ENCODE data around the gene SLC39A3. TPM values are rescaled to one million over a fixed set of nuclear protein-coding genes. Genes with fewer than 3 reads are reported as not detected.

Gene SLC39A3
- total RNA-seq, 1 experiment from 2014 or later = 32.4 TPM

- Histone ChIP-seq H2BK20ac (ENCODE audit: low read depth, low read length, poor library complexity, severe bottlenecking) (no peak overlapping the region), H2AFZ (ENCODE audit: low read length) (no peak overlapping the region), H2BK15ac (ENCODE audit: low read depth, low read length) (no peak overlapping the region), H2BK120ac (ENCODE audit: low read depth, low read length, poor library complexity, severe bottlenecking) (no peak overlapping the region), H3K23me2 (ENCODE audit: insufficient read length, low read depth, low read length, poor library complexity, severe bottlenecking) (no peaks in the 10 kb centered on the region), H3T11ph (ENCODE audit: low read length) (no peak overlapping the region), H3K56ac (ENCODE audit: insufficient read length, low read depth, low read length) (no peak overlapping the region), H4K5ac (ENCODE audit: insufficient read length, low read depth, low read length) (no peak overlapping the region), H2BK12ac (ENCODE audit: insufficient read length, low read depth, low read length) (no peak overlapping the region), H3K4ac (ENCODE audit: low read depth, low read length) (no peak overlapping the region), H2BK5ac (ENCODE audit: insufficient read length, low read length) (no peak overlapping the region), H3K79me2 (ENCODE audit: insufficient read depth, low read length) (peaks cover 56% of the 10 kb centered on the region; the same call in 1 of the 2 replicates), H3K27ac (ENCODE audit: insufficient read length, low read depth, low read length) (no peak overlapping the region), H3K23ac (ENCODE audit: insufficient read length, low read depth, low read length) (no peak overlapping the region), H3K4me2 (ENCODE audit: insufficient read depth, insufficient read length, low read length) (no peak overlapping the region), H4K8ac (replicated peaks; ENCODE audit: insufficient read length, low read depth, low read length) (no peak overlapping the region), H3K9ac (ENCODE audit: extremely low read depth, insufficient read length, low read length) (no peak overlapping the region), H3K4me1 (ENCODE audit: insufficient read depth, low read length) (no peaks in the 10 kb centered on the region), H3K9me3 (ENCODE audit: control insufficient read depth, low read depth, low read length) (no peaks in the 10 kb centered on the region), H2AK5ac (ENCODE audit: insufficient read length, low read length) (no peak overlapping the region), H3K18ac (ENCODE audit: insufficient read length, low read depth, low read length) (no peak overlapping the region), H4K91ac (ENCODE audit: insufficient read length, low read depth, low read length) (no peak overlapping the region), H3K27me3 (ENCODE audit: insufficient read depth, low read length) (no peaks in the 10 kb centered on the region), H4K20me1 (ENCODE audit: control insufficient read depth, insufficient read depth, insufficient read length) (no peaks in the 10 kb centered on the region), H3K14ac (ENCODE audit: insufficient read depth, low read length) (no peak overlapping the region), H3K79me1 (ENCODE audit: insufficient read depth, low read depth, low read length, poor library complexity, severe bottlenecking) (peaks cover 9% of the 10 kb centered on the region)
- no peaks in the 10 kb centered on the region for H3K9me3 Mint-ChIP-seq
- no peak overlapping the region for H3K4me3 Mint-ChIP-seq
- H3K36me3 Mint-ChIP-seq (ENCODE audit: insufficient read depth in 1 of 3, low read depth in 3 of 3) = peaks cover 2 to 15% (median 13%) of the 10 kb centered on the region in 3 experiments; a peak in 5 of 7 replicates
- no CpG with 5 or more reads among the region's 29 CpGs for WGBS (ENCODE audit: extremely low coverage, insufficient read length, low lambda C conversion rate)
- H3K4me1 Mint-ChIP-seq = no peaks in the 10 kb centered on the region; a peak in 1 of 4 replicates
- H3K27me3 Mint-ChIP-seq (ENCODE audit: low read depth) = no peaks in the 10 kb centered on the region
- no peak for TF ChIP-seq CTCF (conservative IDR thresholded peaks at IDR 0.05)
- DNase-seq = no peak
- peak overlapping the region in 2 of 3 experiments; percentile 27 to 61; a peak in 3 of 7 replicates for H3K27ac Mint-ChIP-seq
These were observed 32.2 kb upstream of the SLC39A3 start for GRCh38 chr19:2771786-2772674.
